Measurements from ENCODE around the gene CLCN3.
"Not testable (repeated sequence)": the region's sequence is repeated elsewhere in the genome, so short reads cannot be mapped to it uniquely, and the experiment has no call there.

The CLCN3 gene

GRCh38 chr4:169668069-169668721 lies 47.8 kb downstream of the CLCN3 start:
- H4K20me1 ChIP-seq (ENCODE audit: insufficient read depth, low read length), result no peaks in the 10 kb centered on the region
- no peak overlapping the region for H3K9ac ChIP-seq (ENCODE audit: low read length)
- no peak overlapping the region for H2AFZ ChIP-seq (ENCODE audit: low read length)
- no peak overlapping the region for H3K4me3 ChIP-seq (ENCODE audit: low read depth, low read length, poor library complexity, severe bottlenecking)
- H3K9me2 ChIP-seq (ENCODE audit: low read depth, low read length), result no peaks in the 10 kb centered on the region
- H3K4me1 ChIP-seq (ENCODE audit: insufficient read depth, low read length, severe bottlenecking), result no peaks in the 10 kb centered on the region
- peaks cover 19% of the 10 kb centered on the region for H3K79me2 ChIP-seq (ENCODE audit: insufficient read depth, low read length)
- no peak overlapping the region for H3K27ac ChIP-seq (ENCODE audit: low read depth, low read length, poor library complexity, severe bottlenecking)
- no peaks in the 10 kb centered on the region for H3F3A ChIP-seq (ENCODE audit: insufficient read depth, low read length)
- no peaks in the 10 kb centered on the region for H3K27me3 ChIP-seq (ENCODE audit: insufficient read depth, low read length)
- peaks cover 27% of the 10 kb centered on the region for H3K36me3 ChIP-seq (ENCODE audit: insufficient read depth, low read length)
- H3K4me2 ChIP-seq (ENCODE audit: low read length), result no peak overlapping the region
- TF ChIP-seq CTCF (IDR thresholded peaks at IDR 0.05; ENCODE audit: low read length) (no peak), EZH2 (IDR thresholded peaks at IDR 0.05; ENCODE audit: borderline replicate concordance, low read length) (no peak)
- H3K9me3 ChIP-seq (ENCODE audit: low read length), result no peaks in the 10 kb centered on the region; the same call in 1 of the 2 replicates

GRCh38 chr4:169675825-169676224 lies 55.4 kb downstream of the CLCN3 start:
- Histone ChIP-seq H3K9me3 (ENCODE audit: low read length) (no peaks in the 10 kb centered on the region), H3K27ac (ENCODE audit: low read depth, low read length, poor library complexity, severe bottlenecking) (no peak overlapping the region), H3K27me3 (ENCODE audit: insufficient read depth, low read length) (no peaks in the 10 kb centered on the region), H3K9ac (ENCODE audit: low read length) (no peak overlapping the region), H3K9me2 (ENCODE audit: low read depth, low read length) (no peaks in the 10 kb centered on the region), H2AFZ (ENCODE audit: low read length) (no peak overlapping the region), H3K4me1 (ENCODE audit: insufficient read depth, low read length, severe bottlenecking) (no peaks in the 10 kb centered on the region), H3K36me3 (ENCODE audit: insufficient read depth, low read length) (peaks cover 10% of the 10 kb centered on the region), H3K4me2 (ENCODE audit: low read length) (no peak overlapping the region), H3F3A (ENCODE audit: insufficient read depth, low read length) (no peaks in the 10 kb centered on the region), H3K4me3 (ENCODE audit: low read depth, low read length, poor library complexity, severe bottlenecking) (no peak overlapping the region), H4K20me1 (ENCODE audit: insufficient read depth, low read length) (no peaks in the 10 kb centered on the region), H3K79me2 (ENCODE audit: insufficient read depth, low read length) (0 out of 2 replicates have a peak, but pooled peaks cover 8% of the 10 kb centered on the region)
- TF ChIP-seq EZH2 (IDR thresholded peaks at IDR 0.05; ENCODE audit: borderline replicate concordance, low read length) (no peak), CTCF (IDR thresholded peaks at IDR 0.05; ENCODE audit: low read length) (no peak)

- Histone ChIP-seq H3K27me3 (ENCODE audit: insufficient read depth, low read length) (no peaks in the 10 kb centered on the region), H3K4me2 (ENCODE audit: low read length) (no peak overlapping the region), H3K9ac (ENCODE audit: low read length) (no peak overlapping the region)
These were observed 56.9 kb downstream of the CLCN3 start for GRCh38 chr4:169677150-169677748.

GRCh38 chr4:169678486-169678885 lies 58.1 kb downstream of the CLCN3 start:
- H3K9me3 ChIP-seq (ENCODE audit: low read length); H3K27ac ChIP-seq (ENCODE audit: low read depth, low read length, poor library complexity, severe bottlenecking); H2AFZ ChIP-seq (ENCODE audit: low read length); H3K79me2 ChIP-seq (ENCODE audit: insufficient read depth, low read length); H3K4me2 ChIP-seq (ENCODE audit: low read length); H3K27me3 ChIP-seq (ENCODE audit: insufficient read depth, low read length); H4K20me1 ChIP-seq (ENCODE audit: insufficient read depth, low read length); H3K9ac ChIP-seq (ENCODE audit: low read length); H3F3A ChIP-seq (ENCODE audit: insufficient read depth, low read length); H3K4me3 ChIP-seq (ENCODE audit: low read depth, low read length, poor library complexity, severe bottlenecking); H3K4me1 ChIP-seq (ENCODE audit: insufficient read depth, low read length, severe bottlenecking); H3K9me2 ChIP-seq (ENCODE audit: low read depth, low read length): not testable (repeated sequence)
- peaks cover 33% of the 10 kb centered on the region for H3K36me3 ChIP-seq (ENCODE audit: insufficient read depth, low read length)

More at GRCh38 chr4:169677150-169677748, 56.9 kb downstream of the CLCN3 start:
- Histone ChIP-seq H3K4me3 (ENCODE audit: low read depth, low read length, poor library complexity, severe bottlenecking) (no peak overlapping the region), H2AFZ (ENCODE audit: low read length) (no peak overlapping the region), H3K79me2 (ENCODE audit: insufficient read depth, low read length) (0 out of 2 replicates have a peak, but pooled peaks cover 8% of the 10 kb centered on the region), H3F3A (ENCODE audit: insufficient read depth, low read length) (no peaks in the 10 kb centered on the region), H3K9me2 (ENCODE audit: low read depth, low read length) (no peaks in the 10 kb centered on the region), H3K4me1 (ENCODE audit: insufficient read depth, low read length, severe bottlenecking) (no peaks in the 10 kb centered on the region), H3K27ac (ENCODE audit: low read depth, low read length, poor library complexity, severe bottlenecking) (no peak overlapping the region), H3K36me3 (ENCODE audit: insufficient read depth, low read length) (peaks cover 20% of the 10 kb centered on the region), H4K20me1 (ENCODE audit: insufficient read depth, low read length) (no peaks in the 10 kb centered on the region), H3K9me3 (ENCODE audit: low read length) (no peaks in the 10 kb centered on the region)
- TF ChIP-seq CTCF (IDR thresholded peaks at IDR 0.05; ENCODE audit: low read length) (no peak), EZH2 (IDR thresholded peaks at IDR 0.05; ENCODE audit: borderline replicate concordance, low read length) (no peak)

GRCh38 chr4:169678951-169679591 lies 58.7 kb downstream of the CLCN3 start:
- peaks cover 38% of the 10 kb centered on the region for H3K36me3 ChIP-seq (ENCODE audit: insufficient read depth, low read length)
- not testable (repeated sequence) for H2AFZ ChIP-seq (ENCODE audit: low read length); H3K27ac ChIP-seq (ENCODE audit: low read depth, low read length, poor library complexity, severe bottlenecking); H3K4me2 ChIP-seq (ENCODE audit: low read length); H3K9ac ChIP-seq (ENCODE audit: low read length); H3K9me3 ChIP-seq (ENCODE audit: low read length); H3K79me2 ChIP-seq (ENCODE audit: insufficient read depth, low read length); H4K20me1 ChIP-seq (ENCODE audit: insufficient read depth, low read length); H3F3A ChIP-seq (ENCODE audit: insufficient read depth, low read length); H3K4me3 ChIP-seq (ENCODE audit: low read depth, low read length, poor library complexity, severe bottlenecking); H3K4me1 ChIP-seq (ENCODE audit: insufficient read depth, low read length, severe bottlenecking); H3K27me3 ChIP-seq (ENCODE audit: insufficient read depth, low read length); H3K9me2 ChIP-seq (ENCODE audit: low read depth, low read length)
